Hematopoietic multipotent progenitor cell treated with erythropoietin and hydrocortisone succinate and interleukin-3 and kit ligand, for 4 days (in vitro differentiated cells): ENCODE measurements around the gene SPRN.
A peak's percentile ranks its signal among the peaks of the same experiment; 100 is the strongest.
"Not testable (repeated sequence)": the region's sequence is repeated elsewhere in the genome, so short reads cannot be mapped to it uniquely, and the experiment has no call there.

Experiments
- DNase-seq: peaks from one replicate; pipeline ENCODE4 v3.0.0-alpha.2; 2015

Gene SPRN

GRCh38 chr10:133384071-133384470, 40.4 kb downstream of the SPRN start:
- DNase-seq = no peak

GRCh38 chr10:133383551-133383950, 40.9 kb downstream of the SPRN start:
- no peak for DNase-seq

GRCh38 chr10:133381036-133381435, 43.4 kb downstream of the SPRN start:
- DNase-seq = peak; percentile 50

GRCh38 chr10:133379801-133380666, 44.4 kb downstream of the SPRN start:
- no peak for DNase-seq

- DNase-seq = peak; percentile 62
Observed at GRCh38 chr10:133379152-133379800, 45.1 kb downstream of the SPRN start, which contains the start of gene PAOX. Gene PAOX, plus strand, starts transcription at chr10:133379262. Its CDS starts 55 bp downstream, at chr10:133379317.

GRCh38 chr10:133378251-133379096, 46.0 kb downstream of the SPRN start:
- DNase-seq = peak; percentile 70

GRCh38 chr10:133377818-133378250, 46.6 kb downstream of the SPRN start:
- DNase-seq = no peak

GRCh38 chr10:133377025-133377817, 47.2 kb downstream of the SPRN start:
- no peak for DNase-seq

GRCh38 chr10:133376183-133376582, 48.2 kb downstream of the SPRN start:
- not testable (repeated sequence) for DNase-seq

GRCh38 chr10:133375357-133376115, 48.9 kb downstream of the SPRN start:
- DNase-seq = no peak

GRCh38 chr10:133373174-133374090, 51.0 kb downstream of the SPRN start, which contains the start of gene ECHS1:
Gene ECHS1, minus strand, starts transcription at chr10:133373354. Its CDS starts 21 bp downstream, at chr10:133373333.
- DNase-seq = peak; percentile 98

- no peak for DNase-seq
Observed at GRCh38 chr10:133372507-133372906, 51.9 kb downstream of the SPRN start.
